GM12878 (cell line): ENCODE data around the gene PIGM.

Experiments used
- IRF4 ChIP-seq: IDR thresholded peaks from 2 replicates; pipeline ENCODE4 v1.6.1; 2011; ENCODE audit warnings: low read depth, low read length
- KDM1A ChIP-seq: fragments of 200-600 bp; sonication (generic); IDR thresholded peaks from 2 replicates; pipeline ENCODE4 v1.6.1; 2016; ENCODE audit warnings: borderline replicate concordance
- NRF1 ChIP-seq: conservative IDR thresholded peaks from 2 replicates; pipeline ENCODE4 v1.6.1; 2011; ENCODE audit warnings: mild to moderate bottlenecking, low read depth, low read length, improper control_type of control experiment
- RBBP5 ChIP-seq: fragments of 200-600 bp; sonication (generic); conservative IDR thresholded peaks from 2 replicates; pipeline ENCODE4 v1.6.1; 2016
- RCOR1 ChIP-seq: conservative IDR thresholded peaks from 2 replicates; pipeline ENCODE4 v1.6.1; 2012; ENCODE audit warnings: low read depth, low read length, improper control_type of control experiment
- REST ChIP-seq: IDR thresholded peaks from 2 replicates; pipeline ENCODE4 v1.6.1; 2012; ENCODE audit warnings: mild to moderate bottlenecking, low read depth, low read length
- SIN3A ChIP-seq: IDR thresholded peaks from 2 replicates; pipeline ENCODE4 v1.6.1; 2012; ENCODE audit warnings: low read depth, low read length, improper control_type of control experiment
- TAF1 ChIP-seq: IDR thresholded peaks from 2 replicates; pipeline ENCODE4 v1.6.1; 2011; ENCODE audit warnings: mild to moderate bottlenecking, low read depth, low read length, borderline replicate concordance
- ZNF622 ChIP-seq: fragments of 450-650 bp; IDR thresholded peaks from 2 replicates; pipeline ENCODE4 v1.6.1; 2017; ENCODE audit warnings: mild to moderate bottlenecking, inconsistent platforms
- ZNF687 ChIP-seq: fragments of 450-650 bp; IDR thresholded peaks from 2 replicates; pipeline ENCODE4 v1.6.1; 2017; ENCODE audit warnings: mild to moderate bottlenecking, moderate library complexity
- TF ChIP-seq, protein P1 (sequence below): fragments of 450-650 bp; IDR thresholded peaks from 2 replicates; pipeline ENCODE4 v1.6.1; 2016; ENCODE audit warnings: mild to moderate bottlenecking
- TF ChIP-seq, protein P2 (sequence below), 3 experiments: IDR thresholded peaks in 2 of 3; conservative IDR thresholded peaks in 1 of 3; 2 replicates each; pipeline ENCODE4 v1.5.1; 2011; ENCODE audit warnings: low read depth in 3 of 3, low read length in 3 of 3, mild to moderate bottlenecking in 3 of 3, control low read depth in 2 of 3, moderate library complexity in 2 of 3, inconsistent platforms in 1 of 3, mixed read lengths in 1 of 3; ENCODE audit not compliant: control insufficient read depth in 2 of 3, insufficient read depth in 1 of 3; ENCODE audit errors: extremely low read depth in 1 of 3
- TF ChIP-seq, protein P3 (sequence below): IDR thresholded peaks from 2 replicates; pipeline ENCODE4 v1.6.1; 2012; ENCODE audit warnings: low read length, inconsistent platforms

DNA sequence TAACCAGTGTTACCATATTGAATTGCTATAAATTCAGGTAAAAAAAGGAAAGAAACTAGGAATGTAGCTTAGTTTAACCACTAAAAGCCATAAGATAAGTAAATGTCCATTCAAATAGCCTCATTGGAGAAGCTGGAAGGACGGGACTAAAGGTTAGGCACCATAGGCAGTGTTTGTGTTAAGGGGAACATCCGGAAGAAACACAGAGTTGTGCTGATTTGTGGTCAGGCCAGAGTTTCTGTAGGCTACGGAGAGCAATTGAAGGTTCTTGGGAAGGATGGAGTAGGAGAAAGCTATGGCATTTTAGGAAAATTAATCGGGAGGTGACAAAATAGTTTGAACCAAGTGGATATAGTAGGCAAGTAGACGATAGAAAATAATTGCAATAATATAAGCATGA lies 39.5 kb upstream of the PIGM start:
- TF ChIP-seq ZNF622 (no peak), RCOR1 (no peak), NRF1 (no peak), KDM1A (no peak), TAF1 (no peak), REST (no peak), ZNF687 (no peak), SIN3A (no peak), RBBP5 (no peak), IRF4 (no peak)
- TF ChIP-seq, protein P1, sequence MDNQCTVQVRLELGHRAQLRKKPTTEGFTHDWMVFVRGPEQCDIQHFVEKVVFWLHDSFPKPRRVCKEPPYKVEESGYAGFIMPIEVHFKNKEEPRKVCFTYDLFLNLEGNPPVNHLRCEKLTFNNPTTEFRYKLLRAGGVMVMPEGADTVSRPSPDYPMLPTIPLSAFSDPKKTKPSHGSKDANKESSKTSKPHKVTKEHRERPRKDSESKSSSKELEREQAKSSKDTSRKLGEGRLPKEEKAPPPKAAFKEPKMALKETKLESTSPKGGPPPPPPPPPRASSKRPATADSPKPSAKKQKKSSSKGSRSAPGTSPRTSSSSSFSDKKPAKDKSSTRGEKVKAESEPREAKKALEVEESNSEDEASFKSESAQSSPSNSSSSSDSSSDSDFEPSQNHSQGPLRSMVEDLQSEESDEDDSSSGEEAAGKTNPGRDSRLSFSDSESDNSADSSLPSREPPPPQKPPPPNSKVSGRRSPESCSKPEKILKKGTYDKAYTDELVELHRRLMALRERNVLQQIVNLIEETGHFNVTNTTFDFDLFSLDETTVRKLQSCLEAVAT: no peak
- TF ChIP-seq, protein P2, sequence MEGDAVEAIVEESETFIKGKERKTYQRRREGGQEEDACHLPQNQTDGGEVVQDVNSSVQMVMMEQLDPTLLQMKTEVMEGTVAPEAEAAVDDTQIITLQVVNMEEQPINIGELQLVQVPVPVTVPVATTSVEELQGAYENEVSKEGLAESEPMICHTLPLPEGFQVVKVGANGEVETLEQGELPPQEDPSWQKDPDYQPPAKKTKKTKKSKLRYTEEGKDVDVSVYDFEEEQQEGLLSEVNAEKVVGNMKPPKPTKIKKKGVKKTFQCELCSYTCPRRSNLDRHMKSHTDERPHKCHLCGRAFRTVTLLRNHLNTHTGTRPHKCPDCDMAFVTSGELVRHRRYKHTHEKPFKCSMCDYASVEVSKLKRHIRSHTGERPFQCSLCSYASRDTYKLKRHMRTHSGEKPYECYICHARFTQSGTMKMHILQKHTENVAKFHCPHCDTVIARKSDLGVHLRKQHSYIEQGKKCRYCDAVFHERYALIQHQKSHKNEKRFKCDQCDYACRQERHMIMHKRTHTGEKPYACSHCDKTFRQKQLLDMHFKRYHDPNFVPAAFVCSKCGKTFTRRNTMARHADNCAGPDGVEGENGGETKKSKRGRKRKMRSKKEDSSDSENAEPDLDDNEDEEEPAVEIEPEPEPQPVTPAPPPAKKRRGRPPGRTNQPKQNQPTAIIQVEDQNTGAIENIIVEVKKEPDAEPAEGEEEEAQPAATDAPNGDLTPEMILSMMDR (IDR thresholded peaks at IDR 0.05 in 2 of 3, conservative IDR thresholded peaks at IDR 0.05 in 1 of 3; ENCODE audit: control insufficient read depth in 2 of 3, extremely low read depth in 1 of 3, insufficient read depth in 1 of 3, low read depth in 3 of 3, low read length in 3 of 3): no peak
- TF ChIP-seq, protein P3, sequence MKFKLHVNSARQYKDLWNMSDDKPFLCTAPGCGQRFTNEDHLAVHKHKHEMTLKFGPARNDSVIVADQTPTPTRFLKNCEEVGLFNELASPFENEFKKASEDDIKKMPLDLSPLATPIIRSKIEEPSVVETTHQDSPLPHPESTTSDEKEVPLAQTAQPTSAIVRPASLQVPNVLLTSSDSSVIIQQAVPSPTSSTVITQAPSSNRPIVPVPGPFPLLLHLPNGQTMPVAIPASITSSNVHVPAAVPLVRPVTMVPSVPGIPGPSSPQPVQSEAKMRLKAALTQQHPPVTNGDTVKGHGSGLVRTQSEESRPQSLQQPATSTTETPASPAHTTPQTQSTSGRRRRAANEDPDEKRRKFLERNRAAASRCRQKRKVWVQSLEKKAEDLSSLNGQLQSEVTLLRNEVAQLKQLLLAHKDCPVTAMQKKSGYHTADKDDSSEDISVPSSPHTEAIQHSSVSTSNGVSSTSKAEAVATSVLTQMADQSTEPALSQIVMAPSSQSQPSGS: no peak
